Ovary (tissue), 9 donors: Measurements from ENCODE around the gene CEBPG. TPM values are rescaled to one million over a fixed set of nuclear protein-coding genes. Genes with fewer than 3 reads are reported as not detected.

ENCODE experiments used
- DNase-seq, 5 donors: peaks; one replicate each; pipeline ENCODE4 v3.0.0-alpha.2; 2019 to 2020
- H3K27ac ChIP-seq, 2 donors: fragments of 200-600 bp; one replicate each; pipeline versions ENCODE4 v1.5.1 to v1.8.0; 2019 to 2022
- H3K27me3 ChIP-seq: fragments of 200-600 bp; one replicate; pipeline ENCODE4 v1.8.0; 2022
- H3K36me3 ChIP-seq: fragments of 200-600 bp; sonication (generic); one replicate; pipeline ENCODE4 v1.5.1; 2019
- H3K4me1 ChIP-seq: one replicate; pipeline ENCODE4 v1.8.1; 2013; ENCODE audit warnings: mild to moderate bottlenecking, moderate library complexity; ENCODE audit not compliant: insufficient read depth
- H3K4me3 ChIP-seq: fragments of 200-600 bp; sonication (generic); one replicate; pipeline ENCODE4 v1.5.1; 2017
- H3K9me3 ChIP-seq, 2 donors: fragments of 200-600 bp in 1 of 2; sonication (generic) in 1 of 2; one replicate each; pipeline versions ENCODE4 v1.5.1 to v1.8.1; 2013 to 2019; ENCODE audit warnings: mild to moderate bottlenecking in 1 of 2, moderate library complexity in 1 of 2
- CTCF ChIP-seq, 3 donors: fragments of 450-650 bp in 2 of 3; fragments of 200-600 bp in 1 of 3; IDR thresholded peaks; one replicate each; pipeline versions ENCODE4 v1.5.1 to v1.8.0; 2016 to 2022; ENCODE audit warnings: antibody characterized with exemption in 3 of 3, mild to moderate bottlenecking in 1 of 3
- EP300 ChIP-seq: sonication (generic); formaldehyde crosslinking; IDR thresholded peaks from one replicate; pipeline ENCODE4 v1.6.1; 2017; ENCODE audit warnings: antibody characterized with exemption
- POLR2A ChIP-seq: fragments of 450-650 bp; IDR thresholded peaks from one replicate; pipeline ENCODE4 v1.6.1; 2017; ENCODE audit warnings: antibody characterized with exemption, mild to moderate bottlenecking, moderate library complexity
- WGBS, 3 donors: extraction: QIAGEN DNeasy Blood & Tissue Kit in 1 of 3; methylation state at CpG; one replicate each; pipeline versions ENCODE4 v1.1.5 to v1.1.7; 2013 to 2017; 5-methylcytosine and 5-hydroxymethylcytosine counted together
- intact Hi-C, 4 donors: fragments of 100-400 bp; cut with DNase I; formaldehyde crosslinking; loops; one replicate each; pipeline versions ENCODE4 v1.11.0 to v1.15.1; 2022 to 2023
- polyA plus RNA-seq, 2 donors: library from polyadenylated mRNA; stranded (reverse); fragments of 200-250 nt in 1 of 2; fragments of 350-450 nt in 1 of 2; fragmentation: Illumina TruSeq in 1 of 2; extraction: RNeasy Lipid Tissue Mini Kit (QIAGEN cat#74804) in 1 of 2; gene quantifications; one replicate each; pipeline ENCODE4 v1.2.3, GENCODE V29; 2013 to 2014
- total RNA-seq, 7 donors: library from RNA; depleted of rRNA in 2 of 7; stranded (reverse); fragments of >200 nt in 2 of 7; fragmentation: NEBNext Ultra II Directional in 3 of 7; extraction: Animal tissue kit (Norgen Biotek cat#: 25700) in 3 of 7; gene quantifications; one replicate each; pipeline versions ENCODE4 v1.1.0 to v1.2.4, GENCODE V29; 2016 to 2023
- donor health status: DM: no; HTN: no; CAD: no; lungs with moderate emphysema.
- donor health status: DM: no; HTN: no; CAD: no.
- donor health status: Bipolar disorder and iron deficiency.
- donor health status: DM: yes; HTN: yes; CAD: no.
- donor health status: DM: no; HTN: no; CAD: no.
- donor health status: DM: yes; HTN: yes; CAD: no.

The CEBPG gene
- total and polyA plus RNA-seq, 9 donors, result 5.6 to 54.6 (median 12.0) TPM

DNA sequence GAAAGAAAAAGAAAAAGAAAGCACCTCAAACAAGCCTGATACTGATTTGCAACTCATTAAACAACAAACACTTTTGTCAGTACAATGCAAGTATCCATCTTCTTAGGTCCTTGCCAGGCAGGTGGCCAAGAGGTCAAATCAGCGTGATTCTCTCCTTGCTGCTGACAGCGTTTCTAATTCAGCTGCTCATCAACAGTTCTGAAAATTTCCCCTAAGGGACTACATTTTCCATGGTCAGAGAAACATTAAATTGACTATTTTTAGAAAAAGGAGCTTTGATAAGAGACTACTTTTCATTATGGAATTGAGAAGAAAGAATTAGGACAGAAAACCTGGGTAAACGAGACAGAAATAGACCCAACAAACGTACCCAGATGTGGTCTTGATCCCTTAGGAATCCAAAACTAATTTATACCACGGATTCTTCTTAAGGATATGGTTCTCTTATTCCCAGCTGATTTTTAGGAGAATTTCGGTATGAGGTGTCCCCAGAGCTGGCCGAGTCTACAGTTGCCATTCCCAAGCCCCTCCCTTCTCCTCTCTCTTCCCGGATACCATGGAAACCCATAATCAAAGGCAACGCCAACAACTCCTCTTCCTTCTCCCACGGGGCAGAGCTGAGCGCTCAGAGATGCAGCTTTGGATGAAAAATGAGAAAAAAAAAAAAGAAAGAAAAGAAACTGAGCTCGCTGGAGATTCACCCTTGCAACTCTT, 29.5 kb upstream of the CEBPG start:
- no peaks in the 10 kb centered on the region for H3K36me3 ChIP-seq
- no peaks in the 10 kb centered on the region for H3K4me1 ChIP-seq
- intact Hi-C loops, result no loop called here
- no peaks in the 10 kb centered on the region for H3K27me3 ChIP-seq
- no peak overlapping the region for H3K4me3 ChIP-seq
- WGBS, 3 donors, result 3 to 7% (median 6%) methylated on average over 12 of the region's 12 CpGs
- no peak overlapping the region for H3K27ac ChIP-seq
- no peaks in the 10 kb centered on the region for H3K9me3 ChIP-seq
- TF ChIP-seq CTCF (IDR thresholded peaks at IDR 0.05) (no peak), EP300 (no peak)
- DNase-seq, result peak in 1 of 5 donors; percentile 19

DNA sequence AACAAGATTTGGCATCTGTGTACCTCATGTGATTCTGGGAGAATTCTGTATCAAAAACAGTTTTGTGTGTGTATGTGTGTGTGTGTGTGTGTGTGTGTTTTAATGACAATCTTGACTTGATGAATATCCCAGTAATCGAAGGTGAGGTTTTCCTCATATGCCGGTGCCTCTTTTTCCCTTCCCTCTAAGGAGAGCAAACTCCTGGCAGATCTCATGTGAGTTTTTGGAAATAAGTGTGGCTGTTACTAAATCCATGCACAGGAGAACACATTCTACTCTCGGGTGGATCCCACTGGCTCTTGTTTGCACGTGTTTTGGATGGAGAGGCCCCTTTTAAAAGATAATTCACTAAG, 29.0 kb upstream of the CEBPG start:
- TF ChIP-seq EP300 (no peak), CTCF (IDR thresholded peaks at IDR 0.05) (no peak), POLR2A (no peak)
- no peak for DNase-seq
- no peaks in the 10 kb centered on the region for H3K27me3 ChIP-seq
- no peaks in the 10 kb centered on the region for H3K4me1 ChIP-seq
- intact Hi-C loops, result no loop called here
- H3K36me3 ChIP-seq, result no peaks in the 10 kb centered on the region
- no peaks in the 10 kb centered on the region for H3K9me3 ChIP-seq
- 18 to 25% (median 22%) methylated on average over 4 of the region's 4 CpGs for WGBS, 3 donors
- no peak overlapping the region for H3K4me3 ChIP-seq
- H3K27ac ChIP-seq, result no peak overlapping the region

DNA sequence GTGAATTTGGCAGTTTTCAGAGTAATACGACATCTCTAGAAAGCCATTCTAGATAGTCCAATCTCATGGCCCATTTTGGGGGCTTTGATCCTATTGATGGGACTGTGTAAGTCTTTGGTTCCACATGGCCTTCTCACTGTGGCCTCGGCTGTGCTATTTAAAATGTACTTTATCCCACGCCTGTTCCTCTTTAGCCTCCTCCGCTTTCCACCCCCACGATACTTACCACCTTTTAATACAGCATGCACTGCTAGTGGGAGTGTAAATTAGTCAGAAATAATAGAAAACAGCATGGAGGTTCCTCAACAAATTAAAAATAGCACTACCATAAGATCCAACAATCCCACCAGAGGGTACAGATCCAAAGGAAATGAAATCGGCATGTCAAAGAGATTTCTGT, 28.3 kb upstream of the CEBPG start:
- no peaks in the 10 kb centered on the region for H3K27me3 ChIP-seq
- 77 to 83% (median 82%) methylated on average over 6 of the region's 6 CpGs for WGBS, 3 donors
- DNase-seq, result no peak
- no peaks in the 10 kb centered on the region for H3K9me3 ChIP-seq
- no peak overlapping the region for H3K27ac ChIP-seq
- H3K4me1 ChIP-seq, result no peaks in the 10 kb centered on the region
- intact Hi-C loops, result no loop called here
- no peaks in the 10 kb centered on the region for H3K36me3 ChIP-seq
- no peak overlapping the region for H3K4me3 ChIP-seq
- no peak for TF ChIP-seq EP300
- TF ChIP-seq CTCF (IDR thresholded peaks at IDR 0.05), result no peak
- TF ChIP-seq POLR2A, result no peak

DNA sequence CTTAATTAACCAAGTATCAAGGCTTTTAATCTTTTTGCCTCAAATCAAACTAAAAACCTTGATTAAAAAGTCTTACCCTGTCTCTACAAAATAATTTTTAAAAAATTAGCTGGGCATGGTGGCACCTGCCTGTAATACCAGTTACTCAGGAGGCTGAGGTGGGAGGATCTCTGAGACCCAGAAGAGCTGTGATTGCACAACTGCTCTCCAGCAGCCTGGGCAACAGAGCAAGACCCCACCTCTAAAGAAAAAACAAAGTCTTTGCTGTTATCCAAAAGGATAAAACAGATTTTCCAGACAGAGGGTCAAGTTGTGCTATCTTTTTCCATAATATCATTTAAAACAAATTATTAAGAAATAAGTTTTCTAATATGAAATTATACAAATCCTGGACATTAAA, 26.8 kb upstream of the CEBPG start:
- H3K9me3 ChIP-seq, result no peaks in the 10 kb centered on the region
- DNase-seq, result no peak
- no peak overlapping the region for H3K4me3 ChIP-seq
- no peak overlapping the region for H3K27ac ChIP-seq
- no peaks in the 10 kb centered on the region for H3K27me3 ChIP-seq
- H3K4me1 ChIP-seq, result no peaks in the 10 kb centered on the region
- no peaks in the 10 kb centered on the region for H3K36me3 ChIP-seq
- intact Hi-C loops, result no loop called here
- no peak for TF ChIP-seq EP300

- no peaks in the 10 kb centered on the region for H3K4me1 ChIP-seq
- H3K4me3 ChIP-seq, result no peak overlapping the region
- no peaks in the 10 kb centered on the region for H3K9me3 ChIP-seq
- no peak for DNase-seq
- no peaks in the 10 kb centered on the region for H3K27me3 ChIP-seq
- TF ChIP-seq CTCF (IDR thresholded peaks at IDR 0.05), result no peak
- TF ChIP-seq EP300, result no peak
- TF ChIP-seq POLR2A, result no peak
- no peak overlapping the region for H3K27ac ChIP-seq
- intact Hi-C loops, result no loop called here
- 78 to 81% (median 78%) methylated on average over 10 of the region's 10 CpGs for WGBS, 3 donors
- H3K36me3 ChIP-seq, result no peaks in the 10 kb centered on the region
These were observed 26.2 kb upstream of the CEBPG start for GRCh38 chr19:33347300-33347699.
